ENCODE data around the gene ICA1L.

ICA1L gene

GRCh38 chr2:202757339-202757738 lies 114.2 kb downstream of the ICA1L start:
- ATAC-seq, result no peak

GRCh38 chr2:202756598-202756997 lies 115.0 kb downstream of the ICA1L start:
- TF ChIP-seq CSRNP3 (CRISPR knock-in tag; IDR thresholded peaks at IDR 0.05) (no peak), BACH2 (CRISPR knock-in tag; IDR thresholded peaks at IDR 0.05; ENCODE audit: borderline replicate concordance) (no peak), ISL1 (CRISPR knock-in tag; IDR thresholded peaks at IDR 0.05) (no peak), GLIS3 (CRISPR knock-in tag; IDR thresholded peaks at IDR 0.05) (no peak), PATZ1 (CRISPR knock-in tag; IDR thresholded peaks at IDR 0.05; ENCODE audit: borderline replicate concordance) (no peak), ZNF8 (CRISPR knock-in tag; IDR thresholded peaks at IDR 0.05) (no peak), CREB5 (CRISPR knock-in tag; IDR thresholded peaks at IDR 0.05; ENCODE audit: low read depth) (no peak), ZFP30 (CRISPR knock-in tag; IDR thresholded peaks at IDR 0.05) (no peak), TOX (CRISPR knock-in tag; IDR thresholded peaks at IDR 0.05; ENCODE audit: borderline replicate concordance) (no peak), RARB (CRISPR knock-in tag; IDR thresholded peaks at IDR 0.05) (no peak), ESRRG (CRISPR knock-in tag; IDR thresholded peaks at IDR 0.05) (no peak), ZFP3 (CRISPR knock-in tag; IDR thresholded peaks at IDR 0.05) (no peak), POU6F1 (CRISPR knock-in tag; IDR thresholded peaks at IDR 0.05; ENCODE audit: borderline replicate concordance, low read depth) (no peak), CSDC2 (CRISPR knock-in tag; IDR thresholded peaks at IDR 0.05) (no peak)
- ATAC-seq, result no peak

More at GRCh38 chr2:202757339-202757738, 114.2 kb downstream of the ICA1L start:
- no peak for TF ChIP-seq POU6F1 (CRISPR knock-in tag; IDR thresholded peaks at IDR 0.05; ENCODE audit: borderline replicate concordance, low read depth)
- no peak for TF ChIP-seq ZC3H10 (CRISPR knock-in tag; IDR thresholded peaks at IDR 0.05)

GRCh38 chr2:202754936-202755335 lies 116.6 kb downstream of the ICA1L start:
- TF ChIP-seq ESRRG (CRISPR knock-in tag; IDR thresholded peaks at IDR 0.05), result no peak
- no peak for TF ChIP-seq PPARA (CRISPR knock-in tag; IDR thresholded peaks at IDR 0.05; ENCODE audit: borderline replicate concordance)
- no peak for TF ChIP-seq CSRNP3 (CRISPR knock-in tag; IDR thresholded peaks at IDR 0.05)
- no peak for TF ChIP-seq ZNF565 (CRISPR knock-in tag; conservative IDR thresholded peaks at IDR 0.05; ENCODE audit: low read depth)
- TF ChIP-seq ZFP3 (CRISPR knock-in tag; IDR thresholded peaks at IDR 0.05), result no peak
- TF ChIP-seq ARNTL (CRISPR knock-in tag; IDR thresholded peaks at IDR 0.05; ENCODE audit: borderline replicate concordance, low read depth), result no peak
- TF ChIP-seq CSDC2 (CRISPR knock-in tag; IDR thresholded peaks at IDR 0.05), result no peak
- ATAC-seq, result no peak

GRCh38 chr2:202752071-202752470 lies 119.5 kb downstream of the ICA1L start:
- TF ChIP-seq BACH2 (CRISPR knock-in tag; IDR thresholded peaks at IDR 0.05; ENCODE audit: borderline replicate concordance) (no peak), ZFP30 (CRISPR knock-in tag; IDR thresholded peaks at IDR 0.05) (no peak), ZC3H10 (CRISPR knock-in tag; IDR thresholded peaks at IDR 0.05) (no peak), ARNTL (CRISPR knock-in tag; IDR thresholded peaks at IDR 0.05; ENCODE audit: borderline replicate concordance, low read depth) (no peak), GLIS3 (CRISPR knock-in tag; IDR thresholded peaks at IDR 0.05) (no peak), CSRNP3 (CRISPR knock-in tag; IDR thresholded peaks at IDR 0.05) (no peak), RARB (CRISPR knock-in tag; IDR thresholded peaks at IDR 0.05) (no peak), PATZ1 (CRISPR knock-in tag; IDR thresholded peaks at IDR 0.05; ENCODE audit: borderline replicate concordance) (no peak), ISL1 (CRISPR knock-in tag; IDR thresholded peaks at IDR 0.05) (no peak), CREB5 (CRISPR knock-in tag; IDR thresholded peaks at IDR 0.05; ENCODE audit: low read depth) (no peak), ESRRG (CRISPR knock-in tag; IDR thresholded peaks at IDR 0.05) (no peak)
- no peak for ATAC-seq

All from SK-N-SH treated with all-trans-retinoic acid at 6 μM for 48 hours (cell line).